ENCODE results near the gene APOE. TPM values are rescaled to one million over a fixed set of nuclear protein-coding genes. Genes with fewer than 3 reads are reported as not detected.
A peak's percentile ranks its signal among the peaks of the same experiment; 100 is the strongest.
"Not testable (repeated sequence)": the region's sequence is repeated elsewhere in the genome, so short reads cannot be mapped to it uniquely, and the experiment has no call there.

The APOE gene
- total RNA-seq, 1 donor from 2014 or later, result 53.4 TPM

GRCh38 chr19:44884566-44884965 lies 21.0 kb upstream of the APOE start:
- no peak for DNase-seq (ENCODE audit: low spot score)

DNA sequence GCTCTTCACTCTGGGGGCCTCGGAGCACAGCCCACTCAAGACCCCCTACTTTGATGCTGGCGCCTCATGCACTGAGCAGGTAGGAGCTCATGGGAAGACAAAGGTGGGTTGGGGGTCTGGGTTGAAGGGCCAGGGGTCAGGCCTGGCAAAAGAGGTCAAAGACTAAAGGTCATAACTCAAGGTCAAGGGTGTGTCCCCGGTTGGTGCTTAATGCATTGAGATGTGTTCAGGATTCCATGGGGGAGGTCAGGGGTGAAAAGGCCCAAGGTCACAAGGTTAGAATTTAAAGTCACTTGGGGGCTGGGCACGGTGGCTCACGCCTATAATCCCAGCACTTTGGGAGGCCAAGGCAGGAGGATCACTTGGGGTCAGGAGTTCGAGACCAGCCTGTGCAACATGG lies 19.5 kb upstream of the APOE start:
- no peak for DNase-seq (ENCODE audit: low spot score)

DNA sequence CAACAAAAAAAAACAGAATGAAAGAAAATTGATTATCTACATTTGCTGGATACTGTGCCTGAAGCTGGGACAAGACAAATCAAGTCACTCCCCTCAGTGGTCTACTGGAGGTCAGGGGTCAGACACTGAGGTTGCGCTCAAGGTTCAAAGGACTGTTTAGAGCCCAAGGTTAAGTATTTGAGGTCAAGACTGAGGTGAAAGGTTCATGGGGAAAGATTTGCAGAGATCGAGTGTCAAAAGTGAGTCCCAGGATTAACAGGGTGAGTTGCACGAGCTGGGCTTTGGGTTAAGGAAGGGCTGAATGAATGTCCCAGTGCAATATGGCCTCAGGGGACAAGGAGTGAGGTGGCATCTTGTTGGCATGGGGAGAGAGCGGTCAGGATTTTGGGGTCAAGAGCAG lies 17.9 kb upstream of the APOE start:
- DNase-seq (ENCODE audit: low spot score), result no peak

DNA sequence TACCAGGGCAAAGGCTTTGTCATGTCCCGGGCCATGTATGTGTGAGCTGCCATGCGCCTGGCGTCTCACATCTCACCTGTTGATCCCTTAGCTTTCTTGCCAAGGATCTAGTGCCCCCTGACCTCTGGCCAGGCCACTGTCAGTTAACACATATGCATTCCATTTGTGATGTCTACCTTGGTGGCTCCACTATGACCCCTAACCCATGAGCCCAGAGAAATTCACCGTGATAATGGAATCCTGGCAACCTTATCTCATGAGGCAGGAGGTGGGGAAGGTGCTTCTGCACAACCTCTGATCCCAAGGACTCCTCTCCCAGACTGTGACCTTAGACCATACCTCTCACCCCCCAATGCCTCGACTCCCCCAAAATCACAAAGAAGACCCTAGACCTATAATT lies 17.3 kb upstream of the APOE start:
- not testable (repeated sequence) for DNase-seq (ENCODE audit: low spot score)

DNA sequence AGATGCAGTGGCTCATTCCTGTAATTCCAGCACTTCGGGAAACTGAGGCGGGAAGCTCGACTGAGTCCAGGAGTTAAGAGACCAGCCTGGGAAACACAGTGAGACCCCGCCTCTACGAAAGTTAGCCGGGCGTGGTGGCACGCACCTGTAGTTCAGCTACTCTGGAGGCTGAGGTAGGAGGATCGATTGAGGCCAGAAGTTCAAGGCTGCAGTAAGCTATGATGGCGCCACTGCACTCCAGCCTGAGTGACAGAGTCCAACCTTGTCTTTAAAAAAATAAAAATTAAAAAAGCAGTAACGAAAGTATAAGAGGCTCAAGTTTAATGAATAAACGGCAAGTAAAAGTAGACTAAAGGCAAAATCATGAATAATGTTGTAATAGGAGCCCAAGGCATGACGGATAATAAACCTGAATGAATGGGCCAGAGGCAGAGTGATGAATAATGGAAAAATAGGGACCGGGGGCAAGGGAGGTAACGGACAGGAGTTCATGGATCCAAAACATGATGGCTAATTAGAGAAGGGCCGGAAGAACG lies 15.7 kb upstream of the APOE start:
- DNase-seq (ENCODE audit: low spot score), result no peak

DNA sequence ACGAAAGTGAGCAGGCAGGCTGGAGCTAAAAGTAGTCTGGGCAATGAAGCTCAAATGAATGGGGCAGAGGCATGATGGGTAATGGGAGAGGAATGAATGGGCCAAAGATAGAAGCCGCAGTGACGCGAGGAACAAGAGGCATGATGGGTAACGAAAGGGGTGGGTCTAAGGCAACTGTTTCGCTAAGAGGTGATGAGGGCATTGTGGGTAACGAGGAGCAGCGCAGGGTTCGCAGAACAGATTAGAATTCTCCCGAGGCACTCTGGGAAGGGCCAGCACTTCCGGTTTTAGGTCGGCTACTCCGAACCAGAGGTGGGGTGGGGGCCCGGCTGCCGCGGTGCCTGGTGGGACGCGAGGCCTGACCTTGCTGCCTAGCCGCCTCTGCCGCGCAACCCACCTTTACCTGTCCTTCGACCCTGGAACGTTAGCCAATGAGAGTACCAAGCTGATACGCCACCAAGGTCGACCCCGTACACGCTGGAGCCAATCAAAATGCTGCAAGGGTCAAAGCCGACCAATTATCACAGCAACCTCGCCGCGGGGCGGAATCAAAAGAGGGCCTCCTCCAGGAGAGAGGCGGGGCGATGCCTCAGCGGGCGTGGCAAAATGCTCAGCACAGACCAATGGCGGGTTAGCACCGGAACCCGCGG lies 15.1 kb upstream of the APOE start:
- peak; percentile 100 for DNase-seq (ENCODE audit: low spot score)

GRCh38 chr19:44891016-44891882 lies 14.3 kb upstream of the APOE start, which contains the start of gene TOMM40:
Gene TOMM40 (plus strand): TSS chr19:44891254. CDS start chr19:44891416, 162 bp downstream.
- DNase-seq (ENCODE audit: low spot score), result peak; percentile 21

DNA sequence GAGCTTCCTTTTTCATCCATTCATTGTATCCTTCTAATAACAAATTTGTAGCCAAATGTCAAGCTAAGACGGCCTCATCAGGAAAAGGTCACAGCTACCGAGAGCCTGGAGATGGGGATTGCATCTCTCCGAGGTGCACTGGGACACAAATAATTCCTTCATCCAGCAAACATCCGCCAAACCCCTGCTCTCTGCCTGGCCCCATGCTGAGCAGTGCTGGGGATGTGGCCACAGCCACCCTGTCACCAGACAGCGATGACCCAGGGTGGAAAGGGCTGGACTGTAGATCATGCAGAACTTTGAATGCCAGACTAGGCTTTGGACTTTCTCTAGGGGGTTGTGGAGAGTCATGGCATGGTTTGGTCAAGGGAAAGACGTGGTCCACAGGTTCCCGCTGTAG lies 12.7 kb upstream of the APOE start:
- DNase-seq (ENCODE audit: low spot score), result no peak

DNA sequence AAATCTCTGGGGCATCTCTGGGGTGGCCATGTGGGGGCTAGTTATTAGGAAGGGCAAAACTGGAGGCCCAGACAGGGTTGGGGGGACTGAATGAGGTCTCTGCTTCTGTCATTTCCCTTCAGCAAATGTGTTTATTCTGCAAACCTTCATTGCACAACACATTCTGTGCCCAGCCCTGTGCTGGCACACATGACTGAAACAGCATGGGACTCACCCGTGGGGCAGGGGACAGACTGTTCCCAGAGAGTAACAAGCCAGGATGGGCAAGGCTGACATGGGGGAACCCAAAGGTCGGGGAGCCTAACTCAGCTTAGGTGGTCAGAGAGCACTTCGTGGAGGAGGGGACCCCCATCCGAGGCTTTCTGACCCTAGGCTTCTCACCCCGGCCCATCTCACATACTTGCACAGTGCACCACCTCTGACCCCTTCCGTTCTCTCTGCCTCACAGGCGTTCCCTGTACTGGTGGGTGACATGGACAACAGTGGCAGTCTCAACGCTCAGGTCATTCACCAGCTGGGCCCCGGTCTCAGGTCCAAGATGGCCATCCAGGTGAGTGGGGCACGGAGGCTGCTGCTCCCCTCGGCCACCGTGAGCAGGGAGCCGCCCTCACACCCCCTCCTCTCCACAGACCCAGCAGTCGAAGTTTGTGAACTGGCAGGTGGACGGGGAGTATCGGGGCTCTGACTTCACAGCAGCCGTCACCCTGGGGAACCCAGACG lies 12.1 kb upstream of the APOE start:
- no peak for DNase-seq (ENCODE audit: low spot score)

DNA sequence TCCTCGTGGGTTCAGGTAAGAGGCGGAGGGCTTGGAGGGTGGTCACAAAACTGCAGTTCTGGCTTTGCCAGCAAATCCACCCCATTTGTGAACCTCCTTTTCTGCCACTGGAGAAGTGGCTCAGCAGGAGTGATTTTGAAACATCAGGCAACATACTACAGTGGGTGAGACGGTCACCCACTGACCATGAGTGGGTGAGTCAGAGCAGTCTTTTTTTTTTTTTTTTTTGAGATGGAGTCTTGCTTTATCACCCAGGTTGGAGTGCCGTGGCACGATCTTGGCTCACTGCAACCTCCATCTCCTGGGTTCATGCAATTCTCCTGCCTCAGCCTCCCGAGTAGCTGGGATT lies 11.6 kb upstream of the APOE start:
- no peak for DNase-seq (ENCODE audit: low spot score)

DNA sequence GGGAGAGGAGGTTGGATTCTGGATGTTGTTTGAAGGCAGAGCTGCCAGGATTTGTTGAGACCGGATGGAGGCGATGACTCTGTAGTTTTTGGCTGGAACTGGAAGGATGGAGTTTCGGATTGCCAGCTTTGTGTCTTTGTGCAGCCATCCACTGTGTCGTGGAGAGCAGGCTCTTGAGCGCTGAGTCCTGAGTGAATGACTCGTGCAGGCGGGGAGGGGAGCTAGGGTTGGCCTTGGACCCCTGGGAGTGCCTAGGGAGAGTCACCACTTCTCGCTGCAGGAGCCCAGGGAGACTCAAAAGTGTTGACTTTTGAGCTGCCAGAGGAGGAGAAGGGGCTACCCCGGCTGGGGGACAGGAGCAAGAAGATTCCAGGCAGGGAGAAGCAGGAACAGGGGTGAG lies 10.7 kb upstream of the APOE start:
- DNase-seq (ENCODE audit: low spot score), result no peak

GRCh38 chr19:44897835-44898234 lies 7.8 kb upstream of the APOE start:
- no peak for DNase-seq (ENCODE audit: low spot score)

GRCh38 chr19:44900328-44901244 lies 5.0 kb upstream of the APOE start:
- DNase-seq (ENCODE audit: low spot score), result no peak

DNA sequence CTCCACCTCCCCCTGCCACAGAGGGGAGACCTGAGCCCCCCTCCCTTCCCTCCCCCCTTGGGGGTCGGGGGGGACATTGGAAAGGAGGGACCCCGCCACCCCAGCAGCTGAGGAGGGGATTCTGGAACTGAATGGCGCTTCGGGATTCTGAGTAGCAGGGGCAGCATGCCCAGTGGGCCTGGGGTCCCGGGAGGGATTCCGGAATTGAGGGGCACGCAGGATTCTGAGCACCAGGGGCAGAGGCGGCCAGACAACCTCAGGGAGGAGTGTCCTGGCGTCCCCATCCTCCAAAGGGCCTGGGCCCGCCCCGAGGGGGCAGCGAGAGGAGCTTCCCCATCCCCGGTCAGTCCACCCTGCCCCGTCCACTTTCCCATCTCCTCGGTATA lies 2.4 kb upstream of the APOE start:
- DNase-seq (ENCODE audit: low spot score), result no peak

- DNase-seq (ENCODE audit: low spot score), result peak; percentile 69
Measured at GRCh38 chr19:44903602-44904425, 1.8 kb upstream of the APOE start.

- peak; percentile 29 for DNase-seq (ENCODE audit: low spot score)
Measured at GRCh38 chr19:44904426-44904994, 1.1 kb upstream of the APOE start.

- DNase-seq (ENCODE audit: low spot score), result no peak
Measured at GRCh38 chr19:44907613-44908012, 2.0 kb downstream of the APOE start.

DNA sequence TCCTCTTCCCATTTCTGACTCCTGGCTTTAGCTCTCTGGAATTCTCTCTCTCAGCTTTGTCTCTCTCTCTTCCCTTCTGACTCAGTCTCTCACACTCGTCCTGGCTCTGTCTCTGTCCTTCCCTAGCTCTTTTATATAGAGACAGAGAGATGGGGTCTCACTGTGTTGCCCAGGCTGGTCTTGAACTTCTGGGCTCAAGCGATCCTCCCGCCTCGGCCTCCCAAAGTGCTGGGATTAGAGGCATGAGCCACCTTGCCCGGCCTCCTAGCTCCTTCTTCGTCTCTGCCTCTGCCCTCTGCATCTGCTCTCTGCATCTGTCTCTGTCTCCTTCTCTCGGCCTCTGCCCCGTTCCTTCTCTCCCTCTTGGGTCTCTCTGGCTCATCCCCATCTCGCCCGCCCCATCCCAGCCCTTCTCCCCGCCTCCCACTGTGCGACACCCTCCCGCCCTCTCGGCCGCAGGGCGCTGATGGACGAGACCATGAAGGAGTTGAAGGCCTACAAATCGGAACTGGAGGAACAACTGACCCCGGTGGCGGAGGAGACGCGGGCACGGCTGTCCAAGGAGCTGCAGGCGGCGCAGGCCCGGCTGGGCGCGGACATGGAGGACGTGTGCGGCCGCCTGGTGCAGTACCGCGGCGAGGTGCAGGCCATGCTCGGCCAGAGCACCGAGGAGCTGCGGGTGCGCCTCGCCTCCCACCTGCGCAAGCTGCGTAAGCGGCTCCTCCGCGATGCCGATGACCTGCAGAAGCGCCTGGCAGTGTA lies 2.7 kb downstream of the APOE start:
- DNase-seq (ENCODE audit: low spot score), result no peak

- no peak for DNase-seq (ENCODE audit: low spot score)
Measured at GRCh38 chr19:44908836-44909261, 3.3 kb downstream of the APOE start.

All from umbilical cord (tissue), 2 donors.